GM19238 (cell line): ENCODE results near the gene CAPN10.
"Not testable (repeated sequence)": the region's sequence is repeated elsewhere in the genome, so short reads cannot be mapped to it uniquely, and the experiment has no call there.

ENCODE experiments used
- DNase-seq: peaks from one replicate; pipeline ENCODE4 v3.0.0; 2011; ENCODE audit warnings: low spot score; ENCODE audit not compliant: insufficient read length

CAPN10 gene

DNA sequence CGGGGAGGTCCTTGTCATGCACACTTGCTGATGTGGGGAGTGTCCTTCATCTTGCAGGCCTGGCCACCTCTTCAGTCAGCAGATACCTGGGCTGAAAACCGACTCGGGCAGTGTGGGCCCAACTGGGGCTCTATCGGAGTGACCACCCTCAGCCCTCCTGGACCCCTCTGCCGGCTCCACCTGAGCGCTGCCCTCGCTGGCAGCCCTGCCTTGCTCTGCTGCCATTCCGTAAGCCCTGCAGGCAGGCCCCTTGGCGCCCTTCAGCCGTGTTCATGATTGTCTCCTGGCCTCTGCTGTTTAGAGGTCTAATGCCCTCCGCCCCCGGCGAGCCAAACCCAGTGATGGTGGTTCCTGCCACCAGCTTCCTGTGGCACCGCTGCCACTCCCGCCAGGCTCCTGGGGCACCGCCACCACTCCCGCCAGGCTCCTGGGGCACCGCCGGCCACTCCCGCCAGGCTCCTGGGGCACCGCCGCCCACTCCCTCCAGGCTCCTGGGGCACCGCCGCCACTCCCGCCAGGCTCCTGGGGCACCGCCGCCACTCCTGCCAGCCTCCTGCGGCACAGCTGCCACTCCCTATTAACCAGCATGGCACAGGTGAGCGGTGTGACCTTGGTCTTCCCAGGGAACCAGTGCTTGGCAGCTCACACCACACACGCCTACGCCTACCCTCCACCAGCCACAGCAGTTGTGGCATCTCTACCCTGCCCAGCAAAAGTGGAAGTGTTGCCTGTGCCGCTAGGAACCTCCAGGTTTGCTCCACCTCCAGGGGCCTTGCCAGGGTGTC, 15.9 kb downstream of the CAPN10 start:
- DNase-seq = no peak

DNA sequence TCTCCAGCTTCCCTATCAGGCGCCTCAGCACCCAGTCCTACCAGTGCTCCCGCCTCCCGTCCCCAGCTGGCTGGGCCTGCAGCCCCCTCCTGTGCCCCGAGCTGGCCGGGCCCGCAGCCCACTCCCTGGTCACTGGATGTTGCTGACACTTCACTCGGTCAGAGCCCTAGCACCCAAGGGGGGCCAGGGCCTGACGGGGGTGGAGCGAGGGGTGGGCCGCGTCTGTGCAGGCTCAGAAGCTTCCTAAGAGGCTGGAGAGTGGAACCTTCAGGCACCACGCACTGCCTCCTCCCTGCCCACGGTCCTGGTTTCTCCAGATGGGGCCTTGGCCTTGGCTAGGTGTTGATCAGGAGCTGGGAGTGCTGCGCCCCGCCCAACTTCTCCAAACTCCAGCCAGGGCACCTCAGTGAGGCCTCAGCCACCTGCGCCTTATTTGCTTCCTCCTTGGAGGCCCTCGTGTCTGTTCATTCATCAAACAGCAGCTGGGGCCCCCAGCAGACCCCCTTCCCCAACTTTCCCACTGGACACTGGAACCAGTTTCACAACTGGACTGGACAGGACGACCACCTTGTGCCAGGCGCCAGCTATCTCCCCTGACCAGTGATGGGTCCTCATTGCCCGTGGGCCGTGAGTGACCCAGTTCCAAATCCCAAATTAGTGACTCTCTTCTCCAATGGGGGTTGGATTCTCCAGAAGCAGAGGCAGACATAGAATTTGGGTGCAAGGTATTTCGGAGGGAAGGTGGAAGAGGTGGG, 16.7 kb downstream of the CAPN10 start:
- DNase-seq = no peak

DNA sequence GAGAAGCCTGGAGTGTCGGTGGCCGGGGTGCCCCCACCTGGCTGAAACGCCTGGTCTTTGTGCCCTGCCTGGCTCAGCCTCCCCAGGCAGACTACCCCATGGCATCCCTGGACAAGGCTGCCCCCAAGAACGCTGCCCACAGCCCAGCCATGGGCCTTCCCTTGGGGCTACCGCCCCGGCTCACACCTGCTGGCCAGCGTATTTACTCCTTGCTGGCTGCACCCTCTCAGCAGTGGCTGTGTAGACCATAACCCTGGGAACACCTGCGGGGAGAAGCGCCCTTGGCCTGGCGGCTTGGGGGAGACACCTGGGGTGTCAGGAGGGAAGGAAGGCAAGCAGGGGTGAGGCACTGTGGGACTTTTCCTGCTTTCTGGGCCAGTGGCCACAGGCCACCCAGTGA, 17.3 kb downstream of the CAPN10 start:
- no peak for DNase-seq

DNA sequence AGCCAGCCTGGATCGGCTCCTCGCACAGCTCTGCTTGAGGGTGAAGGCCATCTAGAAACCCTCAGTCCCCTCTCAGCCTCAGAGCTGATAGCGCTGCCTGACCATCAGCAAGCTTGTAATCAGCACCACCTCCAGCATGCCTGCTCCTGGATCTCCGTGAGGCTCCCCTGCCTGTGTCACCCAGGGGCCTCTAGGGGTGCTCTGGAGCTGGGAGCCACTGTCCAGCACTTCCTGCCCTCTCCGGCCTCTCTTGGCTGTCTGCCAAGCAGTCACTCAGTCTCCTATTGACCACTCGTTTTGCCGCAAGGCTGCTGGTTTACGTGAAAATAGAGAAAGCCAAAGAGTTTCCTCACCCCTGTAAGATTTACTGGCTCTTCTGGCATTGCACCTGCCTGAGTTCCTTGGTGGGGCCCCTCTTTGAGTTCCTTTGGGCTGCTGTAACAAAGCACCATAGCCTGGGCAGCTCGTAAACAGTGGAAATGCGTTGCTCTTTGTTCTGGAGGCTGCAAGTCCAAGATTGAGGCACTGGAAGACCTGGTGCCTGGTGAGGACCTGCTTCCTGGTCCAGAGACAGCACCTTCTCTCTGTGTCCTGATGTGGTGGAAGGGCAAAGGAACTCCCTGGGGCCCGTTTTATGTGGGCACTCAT, 17.9 kb downstream of the CAPN10 start:
- DNase-seq = no peak

DNA sequence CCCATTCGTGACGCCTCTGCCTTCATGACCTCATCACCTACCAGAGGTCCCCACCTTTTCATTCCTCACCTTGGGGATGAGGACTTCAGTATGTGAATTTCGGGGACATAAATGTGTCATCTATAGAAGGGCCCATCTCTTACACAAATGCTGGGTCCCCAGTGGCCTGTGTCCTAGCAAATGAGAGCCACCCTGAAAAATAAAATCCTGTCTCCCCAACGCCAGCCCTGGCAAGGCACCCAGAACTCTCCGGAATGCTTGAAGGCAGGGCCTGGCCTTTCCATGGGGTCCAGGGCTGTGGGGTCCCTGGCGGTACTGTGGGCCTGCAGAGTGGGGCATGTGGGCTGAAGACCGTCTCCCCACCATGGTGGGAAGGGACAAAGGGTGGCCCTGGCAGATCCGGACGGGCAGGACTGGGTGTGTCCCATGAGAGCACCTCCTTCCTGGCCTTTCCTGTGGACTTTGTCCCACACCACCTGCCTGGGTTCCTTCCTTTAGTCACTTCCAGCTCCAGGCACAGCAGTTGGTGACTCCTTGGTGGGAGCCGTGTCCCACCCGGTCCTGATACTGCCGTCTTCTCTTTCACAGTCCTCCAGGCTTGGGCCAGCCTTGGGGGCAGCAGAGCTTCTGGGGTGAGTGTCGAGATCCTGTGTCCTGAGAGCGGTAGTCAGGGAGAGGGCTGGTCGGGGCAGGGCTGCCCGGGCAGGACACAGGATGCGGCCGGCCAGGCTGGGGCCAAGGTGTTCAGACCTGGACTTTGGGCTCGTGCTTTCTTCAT, 18.6 kb downstream of the CAPN10 start:
- no peak for DNase-seq

DNA sequence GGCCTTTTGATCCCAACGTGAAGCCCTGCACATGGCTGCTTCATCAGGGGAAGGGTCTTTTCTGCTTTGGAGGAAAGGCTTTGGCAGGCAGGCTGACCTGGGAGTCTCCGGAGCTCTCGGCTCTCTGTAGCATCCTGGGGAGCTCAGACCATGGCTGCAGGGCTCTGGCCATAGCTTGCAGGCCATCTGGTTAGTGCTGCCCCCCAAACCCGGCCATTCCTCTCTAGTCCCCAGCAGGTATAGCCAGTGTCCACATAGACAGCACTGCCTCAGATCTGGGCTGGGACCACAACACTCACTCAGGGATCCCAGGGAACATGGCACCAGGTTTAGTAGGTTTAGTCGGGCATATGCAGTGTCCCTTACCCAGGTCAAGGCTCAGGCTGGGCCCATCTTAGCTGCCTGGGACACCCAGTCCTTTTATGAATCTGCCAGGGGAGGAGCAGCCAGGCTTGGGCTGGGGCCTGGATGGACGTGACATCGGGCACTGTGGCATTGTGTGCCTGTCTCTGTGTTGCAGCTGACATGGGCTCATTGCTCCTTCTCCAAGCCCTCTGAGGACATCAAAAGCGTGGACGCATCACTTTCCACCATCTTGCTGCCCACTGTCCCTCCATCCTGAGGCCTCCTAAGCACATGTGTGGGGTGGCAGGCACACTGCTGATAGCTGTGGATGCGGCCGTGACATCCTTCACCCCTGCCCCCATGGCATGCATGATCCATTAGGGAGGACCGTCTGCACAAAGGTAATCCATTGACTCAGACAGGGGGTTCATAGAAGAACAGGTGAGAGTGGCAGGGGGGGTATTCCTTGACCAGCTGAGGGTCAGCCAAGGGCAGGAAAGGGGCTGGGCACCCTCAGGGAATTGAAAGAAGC, 19.6 kb downstream of the CAPN10 start:
- DNase-seq = no peak

DNA sequence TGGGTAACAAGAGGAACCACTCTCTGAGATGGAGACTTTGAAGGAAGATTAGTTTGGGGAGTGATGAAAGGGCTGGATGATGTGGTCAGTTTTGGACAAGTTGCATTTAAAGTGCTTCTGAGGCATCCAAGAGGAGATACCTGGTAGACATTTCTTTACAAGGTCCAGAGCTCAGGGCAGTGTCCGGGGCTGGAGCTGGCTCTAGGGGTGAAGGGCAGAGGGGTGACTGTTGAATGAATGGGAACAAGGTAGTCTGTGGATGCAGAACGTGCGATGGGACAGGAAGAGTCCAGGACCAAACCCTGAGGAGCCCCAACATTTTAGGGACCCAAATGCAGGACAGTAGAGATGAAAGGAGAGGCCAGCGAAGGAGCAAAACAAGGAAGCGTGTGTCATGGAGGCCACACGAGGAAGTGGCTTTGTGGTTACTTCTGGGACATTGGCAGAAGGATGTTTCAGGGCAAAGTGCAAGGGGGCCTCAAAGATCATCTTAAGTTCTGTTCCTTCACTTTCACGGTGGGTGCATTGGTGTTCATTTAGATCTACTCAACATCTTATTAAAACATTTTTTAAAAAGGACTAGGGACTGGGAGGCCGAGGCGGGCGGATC, 25.2 kb downstream of the CAPN10 start:
- no peak for DNase-seq

DNA sequence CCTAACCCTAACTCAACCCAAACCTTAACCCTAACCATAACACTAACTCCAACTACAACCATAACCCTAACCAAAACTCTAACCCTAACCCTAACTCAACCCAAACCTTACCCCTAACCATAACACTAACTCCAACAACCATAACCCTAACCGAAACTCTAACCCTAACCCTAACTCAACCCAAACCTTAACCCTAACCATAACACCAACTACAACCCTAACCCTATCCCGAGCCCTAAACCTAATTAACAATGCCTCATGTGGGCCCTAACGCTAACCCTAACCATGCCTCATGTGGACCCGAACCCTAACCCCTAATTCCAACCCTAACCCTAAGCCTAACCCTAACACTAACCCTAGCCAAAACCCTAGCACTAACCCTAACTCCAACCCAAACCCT, 27.2 kb downstream of the CAPN10 start:
- DNase-seq = no peak

DNA sequence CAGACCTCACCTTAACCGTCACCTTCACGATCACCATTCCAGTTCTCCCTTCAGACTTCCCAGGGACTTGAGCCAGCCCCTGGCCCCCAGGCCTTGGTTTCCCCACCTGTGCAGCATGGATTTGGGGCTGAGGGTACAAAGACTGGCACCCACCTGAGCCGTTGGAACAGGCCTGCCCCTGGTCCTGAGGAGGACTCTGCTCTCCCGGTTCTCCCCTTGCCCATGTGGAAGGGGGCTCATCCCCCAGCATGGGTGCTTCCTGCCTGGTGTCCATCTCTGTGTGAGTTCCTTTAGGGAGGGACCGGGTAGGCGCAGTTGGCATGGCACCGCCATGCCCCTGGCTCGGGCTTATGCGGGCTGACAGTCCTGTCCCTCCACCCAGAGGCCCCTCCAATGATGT, 27.9 kb downstream of the CAPN10 start:
- no peak for DNase-seq

DNA sequence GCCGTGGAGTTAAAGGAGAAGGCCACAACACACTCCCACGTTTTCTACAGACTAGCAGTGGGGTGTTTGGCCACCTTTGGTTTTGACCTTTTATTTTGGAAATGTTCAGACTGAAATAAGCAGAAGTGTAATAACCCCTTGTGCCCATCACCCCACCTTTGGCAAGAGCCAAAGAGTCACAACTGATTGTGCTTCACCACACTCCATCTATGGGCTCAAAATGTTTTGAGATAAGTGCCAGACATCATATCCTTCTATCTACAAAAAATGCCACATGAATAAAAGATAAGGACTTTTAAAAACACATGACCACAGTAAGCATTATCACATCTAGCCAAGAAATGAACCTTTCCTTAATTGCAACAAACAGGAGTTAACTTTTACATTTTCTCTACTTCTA, 28.9 kb downstream of the CAPN10 start:
- no peak for DNase-seq

DNA sequence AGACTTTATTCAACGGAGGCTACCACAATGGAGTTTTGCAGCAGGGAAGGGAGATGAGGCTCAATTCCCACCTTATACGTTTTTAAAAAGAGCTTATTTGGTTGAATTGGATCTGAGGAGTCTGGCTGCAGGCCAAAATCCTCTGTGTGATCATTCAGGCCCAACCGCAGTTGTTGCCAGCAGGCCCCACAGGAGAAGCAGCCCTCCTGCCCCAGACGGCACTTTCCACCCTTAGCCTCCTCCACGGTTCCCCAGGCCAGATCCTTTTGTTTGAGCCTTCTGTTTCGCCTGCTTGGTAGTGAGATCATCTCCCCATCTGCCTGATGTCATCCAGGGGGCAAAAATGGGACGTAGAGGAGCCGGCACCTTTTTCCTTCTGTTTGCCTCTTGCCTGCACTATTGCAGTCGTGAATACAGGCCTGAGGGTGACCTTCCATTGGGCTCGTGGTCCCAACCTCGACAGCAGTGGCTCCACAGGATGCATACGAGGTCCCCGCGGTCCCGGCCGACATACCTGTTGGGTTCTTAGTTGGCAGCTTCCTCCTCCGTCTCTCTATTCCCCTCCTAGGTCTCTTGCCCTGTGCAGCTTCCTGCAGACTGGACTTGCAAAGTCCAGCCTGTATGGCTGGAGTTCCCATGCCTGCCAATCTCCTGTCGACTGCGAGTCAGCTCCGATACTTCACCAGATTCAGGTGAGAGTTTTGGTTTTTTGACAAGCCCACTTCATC, 29.4 kb downstream of the CAPN10 start:
- no peak for DNase-seq

DNA sequence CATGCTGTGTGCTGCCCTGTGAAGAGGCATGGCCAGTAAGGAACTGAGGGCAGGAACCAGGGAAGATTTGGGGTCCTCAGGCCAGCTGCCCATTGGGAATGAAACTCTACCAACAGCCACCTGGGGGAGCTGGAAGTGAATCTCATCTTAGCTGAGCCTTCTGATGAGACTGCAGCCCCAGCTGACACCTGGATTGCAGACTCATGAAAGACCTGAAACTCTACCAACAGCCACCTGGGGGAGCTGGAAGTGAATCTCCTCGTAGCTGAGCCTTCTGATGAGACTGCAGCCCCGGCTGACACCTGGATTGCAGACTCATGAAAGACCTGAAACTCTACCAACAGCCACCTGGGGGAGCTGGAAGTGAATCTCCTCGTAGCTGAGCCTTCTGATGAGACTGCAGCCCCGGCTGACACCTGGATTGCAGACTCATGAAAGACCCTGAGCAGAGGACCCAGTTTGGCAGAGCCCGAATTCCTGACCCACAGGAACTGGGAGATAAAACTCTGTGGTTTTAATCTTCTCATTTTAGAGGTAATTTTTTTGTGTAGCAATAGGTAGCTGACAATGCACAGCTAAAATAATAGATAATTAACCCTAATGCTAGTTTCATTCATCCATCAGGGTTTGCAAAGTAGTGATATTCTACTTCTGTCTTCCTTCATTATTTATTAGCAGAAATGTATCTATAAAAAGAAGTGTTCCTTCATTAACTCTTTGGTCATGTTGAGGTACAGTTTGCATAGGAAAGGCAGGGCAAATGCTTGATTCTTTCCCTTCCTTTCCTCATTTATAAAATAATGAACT, 30.5 kb downstream of the CAPN10 start:
- not testable (repeated sequence) for DNase-seq

DNA sequence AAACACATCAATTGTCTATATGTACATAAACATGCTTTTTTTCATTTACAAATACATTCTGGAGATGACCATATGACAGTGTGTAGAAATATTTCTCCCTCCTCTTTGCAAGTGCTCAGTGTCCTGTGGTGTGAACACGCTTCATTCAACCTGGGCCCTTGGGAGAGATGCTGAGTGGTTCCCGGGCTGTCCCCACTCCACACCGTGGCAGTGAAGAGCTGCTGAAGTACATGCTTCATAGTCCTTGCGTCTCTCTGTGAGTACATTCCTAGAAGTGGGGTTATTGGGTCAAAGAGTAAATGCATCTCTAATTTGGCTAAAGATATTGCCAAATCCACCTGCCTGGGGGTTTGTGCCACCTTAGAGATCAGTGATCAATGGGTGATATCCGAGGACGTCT, 32.2 kb downstream of the CAPN10 start:
- DNase-seq = no peak

DNA sequence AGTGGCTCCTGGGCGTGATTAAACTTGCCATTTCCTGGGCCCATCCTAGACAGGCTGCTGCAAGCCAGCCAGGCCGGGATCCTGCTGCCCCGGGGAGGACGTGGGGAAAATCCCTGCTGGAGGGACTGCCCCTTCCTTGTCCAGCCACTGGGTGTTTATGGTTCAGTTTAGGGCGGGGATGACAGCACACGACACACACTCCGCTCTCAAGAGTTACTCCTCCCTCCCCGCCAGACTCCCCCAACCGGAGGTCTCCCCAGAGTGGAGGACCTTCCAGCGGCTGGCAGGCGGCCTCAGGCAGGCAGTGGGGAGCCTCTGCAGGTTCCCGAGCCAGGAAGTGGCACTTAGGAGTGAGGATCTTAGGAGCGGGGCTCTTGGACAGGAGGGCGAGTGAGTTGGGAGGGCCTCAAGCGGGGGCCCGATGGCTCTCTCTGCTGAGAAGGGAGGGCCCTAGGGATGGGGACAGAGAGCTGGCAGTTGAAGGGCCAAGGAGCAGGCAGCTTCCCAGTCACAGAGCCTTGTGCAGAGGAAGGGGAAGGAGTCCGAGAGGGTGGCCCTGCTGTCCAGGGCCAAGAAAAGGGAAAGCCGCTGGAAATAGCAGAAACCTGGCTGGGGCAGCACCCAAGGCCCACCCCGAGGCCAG, 33.1 kb downstream of the CAPN10 start:
- no peak for DNase-seq

DNA sequence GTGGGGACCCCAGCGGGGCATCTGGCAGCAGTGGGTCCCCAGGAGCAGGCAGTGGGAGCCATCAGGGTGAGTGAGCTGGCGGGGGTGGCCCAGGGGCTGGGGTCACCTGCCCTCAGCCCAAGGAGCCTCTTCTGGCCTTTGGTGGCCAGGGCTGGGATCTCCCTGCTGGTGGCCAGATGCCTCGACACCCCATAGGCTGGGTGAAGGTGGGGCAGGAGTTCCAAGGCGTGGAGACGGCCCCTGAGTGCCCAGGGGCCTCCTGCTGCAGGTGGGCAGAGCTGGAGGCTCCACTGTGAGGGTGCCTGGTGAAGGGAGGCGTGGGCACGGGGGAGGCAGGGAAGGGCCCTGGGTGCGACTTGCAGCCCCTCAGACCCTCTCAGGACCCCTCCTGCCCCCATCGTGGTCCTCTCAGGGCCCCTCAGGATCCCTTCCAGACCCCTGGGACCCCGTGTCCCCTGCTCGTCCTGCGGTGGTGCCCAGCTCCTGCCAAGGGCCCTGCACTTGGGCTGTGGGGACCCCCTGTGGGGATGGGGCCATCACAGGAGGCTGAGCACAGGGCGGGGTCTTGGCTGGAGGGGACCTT, 33.7 kb downstream of the CAPN10 start:
- no peak for DNase-seq

DNA sequence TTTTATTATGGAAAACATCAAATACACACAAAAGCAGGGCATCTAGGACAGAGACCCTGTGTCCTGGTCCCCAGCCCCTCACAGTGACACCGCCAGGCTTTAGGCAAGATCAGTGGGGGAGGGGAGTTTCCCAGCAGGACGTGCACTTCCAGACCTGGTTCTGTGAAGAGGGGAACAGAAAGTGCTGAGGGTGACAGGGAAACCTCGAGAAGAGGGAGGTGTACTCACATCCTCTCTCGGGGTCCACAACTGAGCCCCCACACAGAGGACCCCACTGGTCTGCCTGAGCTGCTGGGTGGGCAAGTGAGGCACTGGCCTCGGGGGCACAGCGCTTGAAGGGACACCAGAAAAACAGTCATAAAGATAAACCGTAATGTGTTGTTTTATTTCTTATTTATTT, 34.3 kb downstream of the CAPN10 start:
- no peak for DNase-seq

DNA sequence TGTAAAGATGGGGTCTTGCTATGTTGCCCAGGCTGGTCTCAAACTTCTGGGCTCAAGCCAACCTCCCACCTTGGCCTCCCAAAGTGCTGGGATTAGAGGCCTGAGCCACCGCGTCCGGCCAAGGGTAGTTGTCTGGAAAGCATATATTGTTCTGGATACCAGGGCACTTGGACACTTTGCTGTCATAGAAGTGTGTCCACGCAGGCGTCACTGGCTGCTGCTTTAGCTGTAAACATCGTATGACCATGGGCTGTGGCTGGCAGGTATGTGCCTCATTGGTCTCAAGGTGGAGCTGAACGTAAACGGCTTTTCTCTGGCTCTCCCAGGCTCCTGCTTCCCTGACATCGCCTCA, 35.5 kb downstream of the CAPN10 start:
- DNase-seq = no peak
